H9 (cell line): ENCODE data around the gene CDH4. TPM values are rescaled to one million over a fixed set of nuclear protein-coding genes. Genes with fewer than 3 reads are reported as not detected.

Experiments used
- DNase-seq: peaks from one replicate; pipeline ENCODE4 v3.0.0-alpha.2; 2017
- H2AFZ ChIP-seq: one replicate; pipeline ENCODE4 v1.6.1; 2013; ENCODE audit warnings: mild to moderate bottlenecking, low read length, control low read depth, moderate library complexity
- H2AK5ac ChIP-seq: 2 replicates; pipeline ENCODE4 v1.6.1; 2013; ENCODE audit warnings: low read length, control low read depth, mixed read lengths; ENCODE audit not compliant: insufficient read length
- H2BK120ac ChIP-seq: one replicate; pipeline ENCODE4 v1.6.1; 2013; ENCODE audit warnings: low read depth, mild to moderate bottlenecking, low read length, control low read depth, inconsistent platforms; ENCODE audit not compliant: poor library complexity, severe bottlenecking
- H2BK12ac ChIP-seq: 2 replicates; pipeline ENCODE4 v1.6.1; 2013; ENCODE audit warnings: low read length, control low read depth, mixed read lengths, low read depth; ENCODE audit not compliant: insufficient read length
- H2BK15ac ChIP-seq: 2 replicates; pipeline ENCODE4 v1.6.1; 2013; ENCODE audit warnings: low read depth, low read length, control low read depth
- H2BK20ac ChIP-seq: one replicate; pipeline ENCODE4 v1.6.1; 2013; ENCODE audit warnings: low read depth, mild to moderate bottlenecking, low read length, control low read depth, inconsistent platforms; ENCODE audit not compliant: poor library complexity, severe bottlenecking
- H2BK5ac ChIP-seq: 2 replicates; pipeline ENCODE4 v1.6.1; 2013; ENCODE audit warnings: low read length, control low read depth, mixed read lengths; ENCODE audit not compliant: insufficient read length
- H3K14ac ChIP-seq: 2 replicates; pipeline ENCODE4 v1.6.1; 2013; ENCODE audit warnings: low read length, control low read depth; ENCODE audit not compliant: insufficient read depth
- H3K18ac ChIP-seq: 2 replicates; pipeline ENCODE4 v1.6.1; 2013; ENCODE audit warnings: low read depth, mild to moderate bottlenecking, mixed read lengths, low read length, control low read depth; ENCODE audit not compliant: insufficient read length
- H3K23ac ChIP-seq: 2 replicates; pipeline ENCODE4 v1.6.1; 2013; ENCODE audit warnings: low read length, control low read depth, mixed read lengths, low read depth; ENCODE audit not compliant: insufficient read length
- H3K23me2 ChIP-seq: 2 replicates; pipeline ENCODE4 v1.6.1; 2013; ENCODE audit warnings: low read depth, mild to moderate bottlenecking, mixed read lengths, low read length, control low read depth; ENCODE audit not compliant: insufficient read length, poor library complexity, severe bottlenecking
- H3K27ac ChIP-seq: 2 replicates; pipeline ENCODE4 v1.5.1; 2013; ENCODE audit warnings: low read length, control low read depth, mixed read lengths, low read depth; ENCODE audit not compliant: insufficient read length
- H3K27me3 ChIP-seq: 2 replicates; pipeline ENCODE4 v1.6.1; 2013; ENCODE audit warnings: low read length, control low read depth, inconsistent platforms; ENCODE audit not compliant: insufficient read depth
- H3K4ac ChIP-seq: 2 replicates; pipeline ENCODE4 v1.6.1; 2013; ENCODE audit warnings: low read depth, mild to moderate bottlenecking, control low read depth, inconsistent platforms, low read length, moderate library complexity
- H3K4me1 ChIP-seq: 2 replicates; pipeline ENCODE4 v1.6.1; 2013; ENCODE audit warnings: low read length, control low read depth, inconsistent platforms; ENCODE audit not compliant: insufficient read depth
- H3K4me2 ChIP-seq: 2 replicates; pipeline ENCODE4 v1.6.1; 2013; ENCODE audit warnings: low read length, control low read depth, mixed read lengths; ENCODE audit not compliant: insufficient read length, insufficient read depth
- H3K56ac ChIP-seq: 2 replicates; pipeline ENCODE4 v1.6.1; 2013; ENCODE audit warnings: low read depth, mild to moderate bottlenecking, mixed read lengths, low read length, control low read depth; ENCODE audit not compliant: insufficient read length
- H3K79me1 ChIP-seq: 2 replicates; pipeline ENCODE4 v1.6.1; 2013; ENCODE audit warnings: low read depth, mild to moderate bottlenecking, moderate library complexity, low read length, control low read depth, inconsistent platforms; ENCODE audit not compliant: insufficient read depth, poor library complexity, severe bottlenecking
- H3K79me2 ChIP-seq: 2 replicates; pipeline ENCODE4 v1.6.1; 2013; ENCODE audit warnings: low read length, control low read depth, inconsistent platforms; ENCODE audit not compliant: insufficient read depth
- H3K9ac ChIP-seq: 2 replicates; pipeline ENCODE4 v1.6.1; 2013; ENCODE audit warnings: low read length, control low read depth, mixed read lengths; ENCODE audit not compliant: insufficient read length; ENCODE audit errors: extremely low read depth
- H3K9me3 ChIP-seq: one replicate; pipeline ENCODE4 v1.6.1; 2013; ENCODE audit warnings: low read depth, low read length, inconsistent platforms; ENCODE audit not compliant: control insufficient read depth
- H3T11ph ChIP-seq: one replicate; pipeline ENCODE4 v1.6.1; 2013; ENCODE audit warnings: mild to moderate bottlenecking, low read length, control low read depth, inconsistent platforms
- H4K20me1 ChIP-seq: one replicate; pipeline ENCODE4 v1.6.1; 2013; ENCODE audit not compliant: control insufficient read depth, insufficient read length, insufficient read depth
- H4K5ac ChIP-seq: 2 replicates; pipeline ENCODE4 v1.6.1; 2013; ENCODE audit warnings: low read depth, mild to moderate bottlenecking, mixed read lengths, low read length, control low read depth; ENCODE audit not compliant: insufficient read length
- H4K8ac ChIP-seq: replicated peaks from 2 replicates; pipeline ENCODE4 v1.6.1; 2013; ENCODE audit warnings: low read length, control low read depth, mixed read lengths, low read depth; ENCODE audit not compliant: insufficient read length
- H4K91ac ChIP-seq: 2 replicates; pipeline ENCODE4 v1.6.1; 2013; ENCODE audit warnings: low read depth, mild to moderate bottlenecking, moderate library complexity, mixed read lengths, low read length, control low read depth; ENCODE audit not compliant: insufficient read length
- H3K27ac Mint-ChIP-seq, 3 experiments: 2 replicates in 2 of 3; 3 replicates in 1 of 3; pipeline ENCODE4 v1.8.0; 2020 to 2021; ENCODE audit warnings: mixed read lengths in 3 of 3, mild to moderate bottlenecking in 1 of 3, moderate library complexity in 1 of 3
- H3K27me3 Mint-ChIP-seq: 2 replicates; pipeline ENCODE4 v1.8.0; 2021; ENCODE audit warnings: low read depth, mild to moderate bottlenecking, moderate library complexity, mixed read lengths
- H3K36me3 Mint-ChIP-seq, 3 experiments: 2 replicates in 2 of 3; 3 replicates in 1 of 3; pipeline ENCODE4 v1.8.0; 2020 to 2021; ENCODE audit warnings: low read depth in 3 of 3, mixed read lengths in 3 of 3; ENCODE audit not compliant: insufficient read depth in 1 of 3
- H3K4me1 Mint-ChIP-seq, 2 experiments: 2 replicates each; pipeline ENCODE4 v1.8.0; 2020; ENCODE audit warnings: mixed read lengths in 2 of 2
- H3K4me3 Mint-ChIP-seq, 2 experiments: 2 replicates in 1 of 2; 3 replicates in 1 of 2; pipeline ENCODE4 v1.8.0; 2020 to 2021; ENCODE audit warnings: mild to moderate bottlenecking in 2 of 2, mixed read lengths in 2 of 2, moderate library complexity in 1 of 2
- H3K9me3 Mint-ChIP-seq, 2 experiments: 2 replicates in 1 of 2; 3 replicates in 1 of 2; pipeline ENCODE4 v1.8.0; 2020; ENCODE audit warnings: mild to moderate bottlenecking in 2 of 2, mixed read lengths in 2 of 2, moderate library complexity in 1 of 2
- CTCF ChIP-seq: fragments of 200-600 bp; sonication (generic); conservative IDR thresholded peaks from 3 replicates; pipeline ENCODE4 v1.8.0; 2021; ENCODE audit warnings: antibody characterized with exemption, mild to moderate bottlenecking
- WGBS: extraction: QIAGEN DNeasy Blood & Tissue Kit; methylation state at CpG from one replicate; pipeline ENCODE4 v1.1.7; 2013; ENCODE audit warnings: missing lambda C conversion rate, low lambda C conversion rate, mixed read lengths; ENCODE audit not compliant: insufficient read length; ENCODE audit errors: extremely low coverage; 5-methylcytosine and 5-hydroxymethylcytosine counted together
- total RNA-seq: library from RNA; stranded (reverse); gene quantifications from 2 replicates; pipeline ENCODE4 v1.2.1, GENCODE V29; 2021

CDH4 gene
- total RNA-seq, 1 experiment from 2014 or later, result 3.0 TPM

GRCh38 chr20:61516346-61517208 is 264.5 kb downstream of the CDH4 start:
- H3K27me3 ChIP-seq, result no peaks in the 10 kb centered on the region; the same call in 1 of the 2 replicates
- H3K23ac ChIP-seq, result no peak overlapping the region
- no peak overlapping the region for H3K9ac ChIP-seq
- no peak overlapping the region for H2BK5ac ChIP-seq
- H2BK120ac ChIP-seq, result no peak overlapping the region
- no peaks in the 10 kb centered on the region; a peak in 1 of 5 replicates for H3K9me3 Mint-ChIP-seq
- no peak overlapping the region for H3K27ac ChIP-seq
- no peak for TF ChIP-seq CTCF
- no peak overlapping the region for H2AFZ ChIP-seq
- H4K8ac ChIP-seq, result no peak overlapping the region
- peaks cover 31 to 35% of the 10 kb centered on the region in 2 experiments for H3K4me1 Mint-ChIP-seq
- no CpG with 5 or more reads among the region's 22 CpGs for WGBS
- H3K27ac Mint-ChIP-seq, result no peak overlapping the region
- H4K20me1 ChIP-seq, result no peaks in the 10 kb centered on the region
- no peaks in the 10 kb centered on the region for H3K23me2 ChIP-seq
- H3K79me2 ChIP-seq, result no peaks in the 10 kb centered on the region
- H3K79me1 ChIP-seq, result no peaks in the 10 kb centered on the region
- H3K4me2 ChIP-seq, result no peak overlapping the region
- no peak overlapping the region for H3K4me3 Mint-ChIP-seq
- no peak overlapping the region for H3K4ac ChIP-seq
- no peaks in the 10 kb centered on the region; a peak in 2 of 7 replicates for H3K36me3 Mint-ChIP-seq
- no peaks in the 10 kb centered on the region for H3K9me3 ChIP-seq
- H3K27me3 Mint-ChIP-seq, result peaks cover 26% of the 10 kb centered on the region
- no peak overlapping the region for H2BK20ac ChIP-seq
- H3K14ac ChIP-seq, result no peak overlapping the region; the same call in 1 of the 2 replicates
- DNase-seq, result no peak
- no peak overlapping the region for H2AK5ac ChIP-seq
- no peak overlapping the region for H3K18ac ChIP-seq
- H2BK12ac ChIP-seq, result no peak overlapping the region
- H4K91ac ChIP-seq, result no peak overlapping the region
- H2BK15ac ChIP-seq, result no peak overlapping the region
- H3T11ph ChIP-seq, result no peak overlapping the region
- H3K56ac ChIP-seq, result no peak overlapping the region
- H4K5ac ChIP-seq, result no peak overlapping the region
- H3K4me1 ChIP-seq, result peaks cover 7% of the 10 kb centered on the region; the same call in 1 of the 2 replicates
